H9 (cell line): Measurements from ENCODE around the gene MAGED1. TPM values are rescaled to one million over a fixed set of nuclear protein-coding genes. Genes with fewer than 3 reads are reported as not detected.

ENCODE experiments used
- DNase-seq: peaks from one replicate; pipeline ENCODE4 v3.0.0-alpha.2; 2017
- H2AFZ ChIP-seq: one replicate; pipeline ENCODE4 v1.6.1; 2013; ENCODE audit warnings: mild to moderate bottlenecking, low read length, control low read depth, moderate library complexity
- H2AK5ac ChIP-seq: 2 replicates; pipeline ENCODE4 v1.6.1; 2013; ENCODE audit warnings: low read length, control low read depth, mixed read lengths; ENCODE audit not compliant: insufficient read length
- H2BK120ac ChIP-seq: one replicate; pipeline ENCODE4 v1.6.1; 2013; ENCODE audit warnings: low read depth, mild to moderate bottlenecking, low read length, control low read depth, inconsistent platforms; ENCODE audit not compliant: poor library complexity, severe bottlenecking
- H2BK12ac ChIP-seq: 2 replicates; pipeline ENCODE4 v1.6.1; 2013; ENCODE audit warnings: low read length, control low read depth, mixed read lengths, low read depth; ENCODE audit not compliant: insufficient read length
- H2BK15ac ChIP-seq: 2 replicates; pipeline ENCODE4 v1.6.1; 2013; ENCODE audit warnings: low read depth, low read length, control low read depth
- H2BK20ac ChIP-seq: one replicate; pipeline ENCODE4 v1.6.1; 2013; ENCODE audit warnings: low read depth, mild to moderate bottlenecking, low read length, control low read depth, inconsistent platforms; ENCODE audit not compliant: poor library complexity, severe bottlenecking
- H2BK5ac ChIP-seq: 2 replicates; pipeline ENCODE4 v1.6.1; 2013; ENCODE audit warnings: low read length, control low read depth, mixed read lengths; ENCODE audit not compliant: insufficient read length
- H3K14ac ChIP-seq: 2 replicates; pipeline ENCODE4 v1.6.1; 2013; ENCODE audit warnings: low read length, control low read depth; ENCODE audit not compliant: insufficient read depth
- H3K18ac ChIP-seq: 2 replicates; pipeline ENCODE4 v1.6.1; 2013; ENCODE audit warnings: low read depth, mild to moderate bottlenecking, mixed read lengths, low read length, control low read depth; ENCODE audit not compliant: insufficient read length
- H3K23ac ChIP-seq: 2 replicates; pipeline ENCODE4 v1.6.1; 2013; ENCODE audit warnings: low read length, control low read depth, mixed read lengths, low read depth; ENCODE audit not compliant: insufficient read length
- H3K23me2 ChIP-seq: 2 replicates; pipeline ENCODE4 v1.6.1; 2013; ENCODE audit warnings: low read depth, mild to moderate bottlenecking, mixed read lengths, low read length, control low read depth; ENCODE audit not compliant: insufficient read length, poor library complexity, severe bottlenecking
- H3K27ac ChIP-seq: 2 replicates; pipeline ENCODE4 v1.5.1; 2013; ENCODE audit warnings: low read length, control low read depth, mixed read lengths, low read depth; ENCODE audit not compliant: insufficient read length
- H3K27me3 ChIP-seq: 2 replicates; pipeline ENCODE4 v1.6.1; 2013; ENCODE audit warnings: low read length, control low read depth, inconsistent platforms; ENCODE audit not compliant: insufficient read depth
- H3K4ac ChIP-seq: 2 replicates; pipeline ENCODE4 v1.6.1; 2013; ENCODE audit warnings: low read depth, mild to moderate bottlenecking, control low read depth, inconsistent platforms, low read length, moderate library complexity
- H3K4me1 ChIP-seq: 2 replicates; pipeline ENCODE4 v1.6.1; 2013; ENCODE audit warnings: low read length, control low read depth, inconsistent platforms; ENCODE audit not compliant: insufficient read depth
- H3K4me2 ChIP-seq: 2 replicates; pipeline ENCODE4 v1.6.1; 2013; ENCODE audit warnings: low read length, control low read depth, mixed read lengths; ENCODE audit not compliant: insufficient read length, insufficient read depth
- H3K56ac ChIP-seq: 2 replicates; pipeline ENCODE4 v1.6.1; 2013; ENCODE audit warnings: low read depth, mild to moderate bottlenecking, mixed read lengths, low read length, control low read depth; ENCODE audit not compliant: insufficient read length
- H3K79me1 ChIP-seq: 2 replicates; pipeline ENCODE4 v1.6.1; 2013; ENCODE audit warnings: low read depth, mild to moderate bottlenecking, moderate library complexity, low read length, control low read depth, inconsistent platforms; ENCODE audit not compliant: insufficient read depth, poor library complexity, severe bottlenecking
- H3K79me2 ChIP-seq: 2 replicates; pipeline ENCODE4 v1.6.1; 2013; ENCODE audit warnings: low read length, control low read depth, inconsistent platforms; ENCODE audit not compliant: insufficient read depth
- H3K9ac ChIP-seq: 2 replicates; pipeline ENCODE4 v1.6.1; 2013; ENCODE audit warnings: low read length, control low read depth, mixed read lengths; ENCODE audit not compliant: insufficient read length; ENCODE audit errors: extremely low read depth
- H3K9me3 ChIP-seq: one replicate; pipeline ENCODE4 v1.6.1; 2013; ENCODE audit warnings: low read depth, low read length, inconsistent platforms; ENCODE audit not compliant: control insufficient read depth
- H3T11ph ChIP-seq: one replicate; pipeline ENCODE4 v1.6.1; 2013; ENCODE audit warnings: mild to moderate bottlenecking, low read length, control low read depth, inconsistent platforms
- H4K20me1 ChIP-seq: one replicate; pipeline ENCODE4 v1.6.1; 2013; ENCODE audit not compliant: control insufficient read depth, insufficient read length, insufficient read depth
- H4K5ac ChIP-seq: 2 replicates; pipeline ENCODE4 v1.6.1; 2013; ENCODE audit warnings: low read depth, mild to moderate bottlenecking, mixed read lengths, low read length, control low read depth; ENCODE audit not compliant: insufficient read length
- H4K8ac ChIP-seq: replicated peaks from 2 replicates; pipeline ENCODE4 v1.6.1; 2013; ENCODE audit warnings: low read length, control low read depth, mixed read lengths, low read depth; ENCODE audit not compliant: insufficient read length
- H4K91ac ChIP-seq: 2 replicates; pipeline ENCODE4 v1.6.1; 2013; ENCODE audit warnings: low read depth, mild to moderate bottlenecking, moderate library complexity, mixed read lengths, low read length, control low read depth; ENCODE audit not compliant: insufficient read length
- H3K27ac Mint-ChIP-seq, 3 experiments: 2 replicates in 2 of 3; 3 replicates in 1 of 3; pipeline ENCODE4 v1.8.0; 2020 to 2021; ENCODE audit warnings: mixed read lengths in 3 of 3, mild to moderate bottlenecking in 1 of 3, moderate library complexity in 1 of 3
- H3K27me3 Mint-ChIP-seq: 2 replicates; pipeline ENCODE4 v1.8.0; 2021; ENCODE audit warnings: low read depth, mild to moderate bottlenecking, moderate library complexity, mixed read lengths
- H3K36me3 Mint-ChIP-seq, 3 experiments: 2 replicates in 2 of 3; 3 replicates in 1 of 3; pipeline ENCODE4 v1.8.0; 2020 to 2021; ENCODE audit warnings: low read depth in 3 of 3, mixed read lengths in 3 of 3; ENCODE audit not compliant: insufficient read depth in 1 of 3
- H3K4me1 Mint-ChIP-seq, 2 experiments: 2 replicates each; pipeline ENCODE4 v1.8.0; 2020; ENCODE audit warnings: mixed read lengths in 2 of 2
- H3K4me3 Mint-ChIP-seq, 2 experiments: 2 replicates in 1 of 2; 3 replicates in 1 of 2; pipeline ENCODE4 v1.8.0; 2020 to 2021; ENCODE audit warnings: mild to moderate bottlenecking in 2 of 2, mixed read lengths in 2 of 2, moderate library complexity in 1 of 2
- H3K9me3 Mint-ChIP-seq, 2 experiments: 2 replicates in 1 of 2; 3 replicates in 1 of 2; pipeline ENCODE4 v1.8.0; 2020; ENCODE audit warnings: mild to moderate bottlenecking in 2 of 2, mixed read lengths in 2 of 2, moderate library complexity in 1 of 2
- WGBS: extraction: QIAGEN DNeasy Blood & Tissue Kit; methylation state at CpG from one replicate; pipeline ENCODE4 v1.1.7; 2013; ENCODE audit warnings: missing lambda C conversion rate, low lambda C conversion rate, mixed read lengths; ENCODE audit not compliant: insufficient read length; ENCODE audit errors: extremely low coverage; 5-methylcytosine and 5-hydroxymethylcytosine counted together
- total RNA-seq: library from RNA; stranded (reverse); gene quantifications from 2 replicates; pipeline ENCODE4 v1.2.1, GENCODE V29; 2021
- TF ChIP-seq, protein P1 (sequence below): fragments of 200-600 bp; sonication (generic); conservative IDR thresholded peaks from 3 replicates; pipeline ENCODE4 v1.8.0; 2021; ENCODE audit warnings: antibody characterized with exemption, mild to moderate bottlenecking

Gene MAGED1
- total RNA-seq, 1 experiment from 2014 or later: 163 TPM

DNA sequence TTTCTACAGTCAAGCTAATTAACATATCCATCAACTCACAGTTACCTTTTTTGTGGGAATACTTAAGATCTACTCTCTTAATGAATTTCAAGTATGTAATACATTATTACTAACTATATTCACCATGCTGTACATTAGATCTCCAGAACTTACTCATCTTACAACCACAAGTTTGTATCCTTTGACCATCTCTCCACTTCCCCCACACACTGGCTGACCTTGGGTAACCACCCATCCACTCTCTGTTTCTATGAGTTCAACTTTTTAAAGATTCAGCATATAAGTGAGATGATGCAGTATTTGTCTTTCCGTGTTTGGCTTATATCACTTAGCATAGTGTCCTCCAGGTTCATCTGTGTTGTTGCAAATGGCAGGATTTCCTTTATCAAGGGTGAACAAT lies 30.5 kb upstream of the MAGED1 start:
- H4K20me1 ChIP-seq: no peaks in the 10 kb centered on the region
- H3K23ac ChIP-seq: no peak overlapping the region
- H2BK5ac ChIP-seq: no peak overlapping the region
- no peak overlapping the region for H2BK15ac ChIP-seq
- no peak overlapping the region for H3K4ac ChIP-seq
- no peak overlapping the region for H2AK5ac ChIP-seq
- H3K27ac Mint-ChIP-seq: no peak overlapping the region
- H3K36me3 Mint-ChIP-seq: peaks cover 12 to 22% (median 12%) of the 10 kb centered on the region in 3 experiments
- H4K91ac ChIP-seq: no peak overlapping the region
- H3K79me2 ChIP-seq: peaks cover 10% of the 10 kb centered on the region; the same call in 1 of the 2 replicates
- no peaks in the 10 kb centered on the region for H3K4me1 ChIP-seq
- H3K4me2 ChIP-seq: no peak overlapping the region
- no peak overlapping the region for H3K56ac ChIP-seq
- H4K5ac ChIP-seq: no peak overlapping the region
- no peaks in the 10 kb centered on the region for H3K23me2 ChIP-seq
- H3K18ac ChIP-seq: no peak overlapping the region
- no peak overlapping the region for H3K14ac ChIP-seq
- no peak overlapping the region for H3K27ac ChIP-seq
- no peak overlapping the region for H2BK20ac ChIP-seq
- no peak overlapping the region for H2BK12ac ChIP-seq
- no peak overlapping the region for H3K9ac ChIP-seq
- no peak for DNase-seq
- H3T11ph ChIP-seq: no peak overlapping the region
- H3K27me3 ChIP-seq: no peaks in the 10 kb centered on the region
- no peaks in the 10 kb centered on the region; the same call in 1 of the 2 replicates for H3K27me3 Mint-ChIP-seq
- H3K9me3 ChIP-seq: peaks cover 5% of the 10 kb centered on the region
- no peak overlapping the region for H2BK120ac ChIP-seq
- H3K79me1 ChIP-seq: no peaks in the 10 kb centered on the region
- no peak overlapping the region for H2AFZ ChIP-seq
- no peak overlapping the region for H3K4me3 Mint-ChIP-seq
- WGBS: no CpG with 5 or more reads among the region's 1 CpG
- TF ChIP-seq, protein P1, sequence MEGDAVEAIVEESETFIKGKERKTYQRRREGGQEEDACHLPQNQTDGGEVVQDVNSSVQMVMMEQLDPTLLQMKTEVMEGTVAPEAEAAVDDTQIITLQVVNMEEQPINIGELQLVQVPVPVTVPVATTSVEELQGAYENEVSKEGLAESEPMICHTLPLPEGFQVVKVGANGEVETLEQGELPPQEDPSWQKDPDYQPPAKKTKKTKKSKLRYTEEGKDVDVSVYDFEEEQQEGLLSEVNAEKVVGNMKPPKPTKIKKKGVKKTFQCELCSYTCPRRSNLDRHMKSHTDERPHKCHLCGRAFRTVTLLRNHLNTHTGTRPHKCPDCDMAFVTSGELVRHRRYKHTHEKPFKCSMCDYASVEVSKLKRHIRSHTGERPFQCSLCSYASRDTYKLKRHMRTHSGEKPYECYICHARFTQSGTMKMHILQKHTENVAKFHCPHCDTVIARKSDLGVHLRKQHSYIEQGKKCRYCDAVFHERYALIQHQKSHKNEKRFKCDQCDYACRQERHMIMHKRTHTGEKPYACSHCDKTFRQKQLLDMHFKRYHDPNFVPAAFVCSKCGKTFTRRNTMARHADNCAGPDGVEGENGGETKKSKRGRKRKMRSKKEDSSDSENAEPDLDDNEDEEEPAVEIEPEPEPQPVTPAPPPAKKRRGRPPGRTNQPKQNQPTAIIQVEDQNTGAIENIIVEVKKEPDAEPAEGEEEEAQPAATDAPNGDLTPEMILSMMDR: no peak
- H3K4me1 Mint-ChIP-seq: peaks cover 10 to 16% of the 10 kb centered on the region in 2 experiments
- H3K9me3 Mint-ChIP-seq: peaks cover 59 to 64% of the 10 kb centered on the region in 2 experiments
- no peak overlapping the region for H4K8ac ChIP-seq
